HuH-7.5 (cell line): ENCODE results near the gene KLHL29.
"Not testable (repeated sequence)": the region's sequence is repeated elsewhere in the genome, so short reads cannot be mapped to it uniquely, and the experiment has no call there.

Source experiments
- DNase-seq: peaks from one replicate; pipeline ENCODE4 v3.0.0; 2011; ENCODE audit warnings: low spot score

KLHL29 gene

GRCh38 chr2:23373666-23374065 is 11.3 kb upstream of the KLHL29 start:
- DNase-seq = no peak

- no peak for DNase-seq
These were observed 9.5 kb upstream of the KLHL29 start for GRCh38 chr2:23375448-23375847.

GRCh38 chr2:23376075-23376474 is 8.9 kb upstream of the KLHL29 start:
- no peak for DNase-seq

- no peak for DNase-seq
These were observed 8.0 kb upstream of the KLHL29 start for GRCh38 chr2:23376972-23377371.

DNA sequence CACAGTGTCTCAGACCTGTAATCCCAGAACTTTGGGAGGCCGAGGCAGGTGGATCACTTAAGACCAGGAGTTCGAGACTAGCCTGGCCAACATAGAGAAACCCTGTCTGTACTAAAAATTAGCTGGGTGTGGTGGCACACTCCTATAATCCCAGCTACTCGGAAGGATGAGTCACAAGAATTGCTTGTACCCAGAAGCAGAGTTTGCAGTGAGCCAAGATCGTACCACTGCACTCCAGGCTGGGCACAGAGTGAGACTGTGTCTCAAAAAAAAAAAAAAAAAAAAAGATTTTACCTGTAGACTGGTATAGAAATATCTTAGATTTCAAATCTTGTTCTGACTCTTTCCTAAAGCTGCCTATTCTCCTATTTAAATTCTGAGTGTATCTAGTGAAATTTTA is 7.2 kb upstream of the KLHL29 start:
- DNase-seq = no peak

DNA sequence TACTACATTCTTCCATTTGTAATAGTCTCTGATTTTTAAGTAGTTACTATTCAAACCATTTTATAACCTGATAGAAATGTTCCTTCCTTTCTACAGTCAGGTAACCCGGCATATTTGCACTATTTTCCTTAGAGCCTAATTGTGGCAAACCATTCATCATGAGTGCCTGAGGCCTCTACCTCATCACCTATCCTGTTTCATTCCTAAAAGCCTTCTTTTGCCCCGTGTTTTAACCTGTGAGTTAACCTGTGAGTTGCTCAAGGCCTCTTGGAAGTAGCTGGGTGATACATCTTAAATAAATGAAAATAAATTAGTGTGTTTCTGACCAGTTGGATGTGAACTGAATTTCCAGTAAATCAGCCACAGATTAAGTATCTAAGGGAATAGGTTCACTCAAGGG is 6.5 kb upstream of the KLHL29 start:
- DNase-seq = no peak

DNA sequence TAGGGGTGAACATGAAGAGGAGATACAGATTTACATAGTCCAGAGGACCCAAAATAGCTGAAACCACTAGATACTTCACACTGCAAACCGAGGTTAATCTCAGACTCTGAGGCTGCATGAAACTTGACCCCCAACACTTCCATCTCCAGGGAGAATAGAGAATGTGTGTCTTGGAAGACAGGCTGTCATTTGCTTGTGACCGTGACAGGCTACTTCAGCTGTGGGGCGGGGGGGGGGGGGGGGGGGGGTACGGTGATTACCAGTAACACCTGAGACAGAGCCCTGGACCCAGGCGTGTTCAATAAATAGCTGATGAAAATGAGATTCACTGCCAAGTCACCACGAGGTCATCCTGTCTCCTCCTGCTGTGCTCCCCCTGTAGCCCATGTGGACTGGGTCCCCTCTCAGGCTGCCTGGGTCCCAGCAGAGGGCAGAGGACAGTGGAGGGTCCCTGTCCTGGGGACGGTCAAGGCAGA is 5.7 kb upstream of the KLHL29 start:
- DNase-seq = no peak

DNA sequence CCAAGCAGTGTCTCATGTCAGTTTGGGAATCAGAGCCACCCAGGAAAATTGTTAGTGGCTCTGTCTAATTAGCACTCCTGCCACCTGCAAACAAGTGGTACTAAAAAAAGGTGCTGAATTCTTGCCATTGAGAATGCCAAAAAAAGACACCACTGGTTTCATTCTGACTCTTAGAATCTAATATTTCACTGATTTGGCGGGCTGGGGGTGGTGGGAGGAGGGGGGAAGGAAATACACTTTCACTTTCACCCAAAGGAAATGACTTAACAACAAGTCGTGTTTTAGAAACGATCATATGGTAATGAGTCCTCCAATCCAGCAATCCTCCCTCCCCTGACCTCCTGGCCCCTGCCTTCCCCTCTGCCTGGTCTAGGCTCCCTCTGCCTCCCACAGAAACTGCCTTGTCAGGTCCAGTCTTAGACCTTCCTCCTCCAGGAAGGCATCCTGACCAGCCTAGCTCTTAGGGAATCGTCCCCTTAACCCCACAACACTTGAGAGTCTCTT is 4.4 kb upstream of the KLHL29 start:
- DNase-seq = no peak

DNA sequence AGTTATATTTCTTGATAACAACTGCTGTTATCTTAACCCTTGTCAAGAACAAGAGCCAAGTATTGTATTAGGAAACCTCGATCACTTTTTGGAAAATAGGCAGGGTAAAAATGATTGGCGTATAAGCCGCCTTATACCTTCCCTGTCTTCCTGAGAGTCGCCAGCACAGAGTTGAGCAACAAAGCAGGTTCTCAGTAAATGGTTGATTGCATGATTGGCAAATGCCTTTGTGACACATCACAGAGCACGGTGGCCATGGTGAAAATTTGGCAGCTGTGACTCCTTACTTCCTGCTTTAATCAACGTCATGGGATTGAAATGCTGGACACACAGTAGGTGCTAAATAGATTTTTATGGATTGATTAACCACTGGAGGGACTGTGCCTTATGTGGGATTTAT is 3.9 kb upstream of the KLHL29 start:
- peak; percentile 28 for DNase-seq

- DNase-seq = no peak
These were observed 3.5 kb upstream of the KLHL29 start for GRCh38 chr2:23381485-23381884.

GRCh38 chr2:23383100-23383499 is 1.9 kb upstream of the KLHL29 start:
- DNase-seq = no peak

DNA sequence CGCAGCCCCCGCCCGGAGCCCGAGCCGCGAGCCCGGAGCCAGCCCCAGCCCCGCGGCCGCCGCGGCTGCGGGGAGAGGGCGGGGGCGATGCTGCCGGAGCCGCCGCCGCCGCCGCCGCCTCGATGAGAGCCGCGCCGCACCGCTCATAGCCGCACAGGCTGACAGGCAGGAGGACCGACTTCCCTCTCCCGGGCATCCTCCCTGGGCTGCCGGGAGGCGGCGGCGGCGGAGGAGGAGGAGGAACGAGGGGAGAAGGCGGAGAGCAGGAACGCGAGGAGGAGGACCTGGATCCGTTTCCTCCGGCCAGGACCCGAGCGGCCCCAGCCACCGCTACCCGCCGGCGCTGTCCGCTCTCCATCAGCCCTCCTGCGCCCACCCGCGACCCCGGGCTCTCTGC is 370 bp downstream of the KLHL29 start:
- DNase-seq = peak; percentile 63

- peak; percentile 64 for DNase-seq
These were observed 864 bp downstream of the KLHL29 start for GRCh38 chr2:23385748-23386338.

GRCh38 chr2:23386339-23387220 is 1.6 kb downstream of the KLHL29 start:
- peak; percentile 53 for DNase-seq

- DNase-seq = no peak
These were observed 2.2 kb downstream of the KLHL29 start for GRCh38 chr2:23387221-23387550.

- no peak for DNase-seq
These were observed 2.9 kb downstream of the KLHL29 start for GRCh38 chr2:23387845-23388244.

DNA sequence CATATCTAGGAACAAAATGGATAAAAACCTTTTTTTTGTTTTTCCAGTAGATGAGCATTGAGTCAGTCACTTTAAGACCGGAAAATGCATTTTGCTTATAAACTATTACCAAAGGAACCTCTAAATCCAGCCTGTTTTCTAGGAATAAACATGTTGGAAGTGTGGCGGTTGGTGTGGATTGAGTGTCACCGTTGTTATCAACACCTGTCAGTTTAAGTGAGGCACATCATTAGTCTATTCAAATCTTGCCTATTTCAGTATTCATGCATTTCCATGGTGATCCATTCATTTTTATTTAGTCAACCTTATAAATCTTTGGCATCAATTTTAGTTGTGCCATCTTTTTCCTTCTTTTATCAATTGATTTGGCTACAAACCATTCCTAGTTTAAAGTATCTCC is 3.3 kb downstream of the KLHL29 start:
- no peak for DNase-seq

DNA sequence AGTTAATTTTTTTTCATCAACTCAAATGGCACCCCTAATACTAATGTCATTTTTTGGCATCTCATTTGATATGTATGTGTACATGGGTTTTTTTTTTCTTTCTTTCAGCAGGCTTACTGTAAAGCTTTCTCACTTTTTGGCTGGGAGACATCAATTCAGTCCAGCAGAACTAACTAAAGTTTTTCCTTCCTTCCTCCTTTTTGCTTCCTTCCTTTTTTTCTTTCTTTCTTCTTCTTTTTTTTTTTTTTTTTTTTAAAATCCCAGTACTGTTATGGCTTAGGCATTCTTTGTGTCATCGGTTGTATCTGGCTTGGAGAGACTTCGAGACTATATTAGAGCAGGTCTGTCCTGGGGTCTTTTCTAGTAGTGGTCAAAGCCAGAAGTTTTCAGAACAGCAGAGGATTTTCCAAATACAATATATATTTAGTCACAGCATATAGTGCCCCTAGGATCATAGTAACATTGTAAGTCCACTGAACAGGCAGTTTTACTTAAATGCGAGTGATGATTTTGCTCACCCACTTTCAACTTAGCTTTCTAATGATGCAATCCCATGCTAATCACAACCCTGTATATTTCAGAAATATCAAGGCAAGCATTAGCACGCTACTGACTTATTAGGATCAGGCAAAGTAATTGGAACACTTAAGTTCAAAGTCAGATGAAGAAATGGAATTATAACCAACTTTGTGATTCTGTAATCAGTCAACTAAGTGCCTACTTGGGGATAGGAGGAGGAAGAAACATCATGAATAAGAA is 4.0 kb downstream of the KLHL29 start:
- DNase-seq = no peak

DNA sequence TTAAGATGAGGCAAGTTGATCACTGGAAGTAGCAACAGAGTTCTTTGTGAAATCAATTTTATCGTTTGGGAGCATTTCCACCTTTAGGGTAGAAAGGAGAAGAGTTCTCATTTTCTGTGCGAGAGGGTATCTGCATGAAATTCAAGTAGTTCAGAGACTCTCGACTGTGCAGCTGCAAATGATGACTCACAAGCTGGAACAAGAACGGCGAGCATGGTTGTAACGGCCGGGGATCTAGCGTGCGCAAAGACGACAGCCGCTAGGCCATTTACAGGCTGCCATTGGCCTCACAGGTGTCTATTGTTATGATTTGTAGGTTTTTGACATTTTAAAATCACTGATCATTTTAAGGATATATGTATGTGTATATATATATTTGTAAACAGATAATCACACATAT is 5.2 kb downstream of the KLHL29 start:
- no peak for DNase-seq

GRCh38 chr2:23391237-23391736 is 6.3 kb downstream of the KLHL29 start:
- not testable (repeated sequence) for DNase-seq

- DNase-seq = no peak
These were observed 8.7 kb downstream of the KLHL29 start for GRCh38 chr2:23393722-23394121.

DNA sequence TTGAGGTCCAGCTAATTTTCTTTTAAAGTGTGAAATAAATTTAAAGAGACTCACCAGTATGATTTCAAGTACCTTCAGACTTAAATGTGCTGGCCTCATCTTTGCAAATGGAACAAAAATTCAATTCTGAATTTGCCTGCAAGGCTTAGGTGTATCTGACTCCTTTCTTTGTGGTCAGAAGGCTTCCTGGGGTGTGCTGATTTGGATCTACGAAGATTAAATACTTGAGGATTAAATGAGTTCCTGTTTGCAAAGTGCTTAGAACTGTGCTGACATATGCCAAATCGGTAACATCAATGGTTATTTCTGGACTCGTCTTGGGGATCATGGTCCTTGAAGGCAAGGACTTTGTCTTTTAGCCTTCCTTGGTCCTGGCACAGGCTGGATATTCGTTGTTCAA is 9.7 kb downstream of the KLHL29 start:
- no peak for DNase-seq

DNA sequence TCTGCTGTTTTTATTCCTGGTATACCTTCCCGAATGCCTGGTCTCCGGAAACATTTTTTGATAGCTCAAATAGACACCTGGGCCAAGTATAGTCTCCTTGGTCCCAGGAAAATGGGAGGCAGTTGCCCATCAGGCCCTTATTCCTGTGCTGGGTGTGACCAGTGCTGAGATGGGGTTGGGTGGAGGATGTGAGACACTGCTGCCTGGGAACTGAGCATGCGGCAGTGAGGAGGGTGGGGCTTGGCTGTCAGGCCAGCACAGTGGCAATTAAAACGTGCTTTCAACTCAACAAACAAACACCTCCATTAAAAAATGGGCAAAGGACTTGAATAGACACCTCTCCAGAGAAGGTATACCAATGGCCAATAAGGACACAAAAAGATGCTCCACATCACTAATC is 12.5 kb downstream of the KLHL29 start:
- no peak for DNase-seq
